Common myeloid progenitor, CD34-positive (primary cell): ENCODE data around the gene FUOM.

Experiments used
- CTCF ChIA-PET: fragments of 350-600 bp; sonication (Branson Sonifier 250); formaldehyde crosslinking; loops from one replicate; lab custom pipeline; 2021; ENCODE audit warnings: antibody characterized with exemption; lab: Charles Lee
- POLR2A ChIA-PET: fragments of 350-600 bp; sonication (Branson Sonifier 250); formaldehyde crosslinking; loops from one replicate; lab custom pipeline; 2021; ENCODE audit warnings: antibody characterized with exemption; lab: Charles Lee
- DNase-seq, 3 donors: peaks; one replicate each; pipeline versions ENCODE4 v3.0.0 to v3.0.0-alpha.2; 2013
- H3K27ac ChIP-seq, 2 experiments: 1 replicate in 1 of 2; 2 replicates in 1 of 2; pipeline ENCODE4 v1.7.0; 2013; ENCODE audit warnings: inconsistent platforms in 2 of 2, low read length in 2 of 2, mild to moderate bottlenecking in 2 of 2, low read depth in 1 of 2, moderate library complexity in 1 of 2; ENCODE audit not compliant: severe bottlenecking in 2 of 2, insufficient read depth in 1 of 2, poor library complexity in 1 of 2
- H3K27me3 ChIP-seq, 5 experiments: replicated peaks in 2 of 5; 1 replicate in 3 of 5; 2 replicates in 2 of 5; pipeline versions ENCODE4 v1.6.1 to v1.7.0; 2013; ENCODE audit warnings: low read length in 4 of 5, mild to moderate bottlenecking in 2 of 5, moderate library complexity in 2 of 5, inconsistent platforms in 1 of 5; ENCODE audit not compliant: insufficient read depth in 5 of 5, control insufficient read depth in 4 of 5
- H3K36me3 ChIP-seq, 4 experiments: 1 replicate in 2 of 4; 2 replicates in 2 of 4; pipeline versions ENCODE4 v1.6.1 to v1.7.0; 2013; ENCODE audit warnings: low read length in 3 of 4, control low read depth in 1 of 4, mild to moderate bottlenecking in 1 of 4; ENCODE audit not compliant: control insufficient read depth in 4 of 4, insufficient read depth in 4 of 4
- H3K4me1 ChIP-seq, 4 experiments: 1 replicate in 3 of 4; 2 replicates in 1 of 4; pipeline versions ENCODE4 v1.6.1 to v1.7.1; 2013; ENCODE audit warnings: low read length in 3 of 4, mild to moderate bottlenecking in 3 of 4, control low read depth in 1 of 4, inconsistent platforms in 1 of 4, moderate library complexity in 1 of 4; ENCODE audit not compliant: control insufficient read depth in 4 of 4, insufficient read depth in 4 of 4; ENCODE audit errors: control extremely low read depth in 1 of 4
- H3K4me3 ChIP-seq, 7 experiments: 1 replicate in 4 of 7; 2 replicates in 3 of 7; pipeline versions ENCODE4 v1.5.1 to v1.7.0; 2013; ENCODE audit warnings: mild to moderate bottlenecking in 7 of 7, low read length in 6 of 7, moderate library complexity in 6 of 7, inconsistent platforms in 2 of 7, low read depth in 2 of 7, control low read depth in 1 of 7; ENCODE audit not compliant: insufficient read depth in 4 of 7, control insufficient read depth in 1 of 7; ENCODE audit errors: extremely low read depth in 1 of 7
- H3K9me3 ChIP-seq, 5 experiments: 1 replicate in 4 of 5; 2 replicates in 1 of 5; pipeline versions ENCODE4 v1.6.1 to v1.7.1; 2013; ENCODE audit warnings: low read length in 4 of 5, mild to moderate bottlenecking in 2 of 5, inconsistent platforms in 1 of 5, low read depth in 1 of 5, moderate library complexity in 1 of 5; ENCODE audit not compliant: control insufficient read depth in 4 of 5, insufficient read depth in 2 of 5; ENCODE audit errors: control extremely low read depth in 1 of 5
- WGBS: methylation state at CpG from one replicate; pipeline ENCODE4 v1.1.5; 2013; ENCODE audit not compliant: insufficient coverage; 5-methylcytosine and 5-hydroxymethylcytosine counted together

The FUOM gene

GRCh38 chr10:133361773-133362441, 4.1 kb upstream of the FUOM start:
- ChIA-PET POLR2A (interaction anchor here (0.6 kb wide), 1 partner anchor 200 kb away, joined by 4 read pairs; no protein-coding TSS in a partner anchor), CTCF (interaction anchor here (0.9 to 2.4 kb wide), 5 partner anchors 9 to 33 kb away, joined by 3 to 12 read pairs (median 3); partner anchors contain the start of gene ECHS1)
- no peak for DNase-seq
- Histone ChIP-seq H3K4me3 (no peak overlapping the region), H3K4me1 (peaks cover 0 to 6% (median 4%) of the 10 kb centered on the region in 4 experiments), H3K27me3 (no peaks in the 10 kb centered on the region), H3K27ac (no peak overlapping the region), H3K9me3 (no peaks in the 10 kb centered on the region), H3K36me3 (peaks cover 7 to 43% (median 28%) of the 10 kb centered on the region in 4 experiments)
- 88% methylated on average over 15 of the region's 18 CpGs for WGBS

GRCh38 chr10:133361227-133361626, 3.4 kb upstream of the FUOM start:
- CTCF ChIA-PET = interaction anchor here (1.1 to 2.4 kb wide), 3 partner anchors 9 to 12 kb away, joined by 3 to 12 read pairs (median 5); partner anchors contain the start of gene ECHS1
- 96% methylated on average over 5 of the region's 5 CpGs for WGBS
- Histone ChIP-seq H3K27ac (no peak overlapping the region), H3K4me3 (no peak overlapping the region), H3K4me1 (peaks cover 0 to 12% (median 10%) of the 10 kb centered on the region in 4 experiments), H3K27me3 (no peaks in the 10 kb centered on the region), H3K36me3 (peaks cover 5 to 36% (median 22%) of the 10 kb centered on the region in 4 experiments), H3K9me3 (no peaks in the 10 kb centered on the region)
- DNase-seq = no peak
- POLR2A ChIA-PET = interaction anchor here (0.6 kb wide), 1 partner anchor 201 kb away, joined by 4 read pairs; no protein-coding TSS in a partner anchor

DNA sequence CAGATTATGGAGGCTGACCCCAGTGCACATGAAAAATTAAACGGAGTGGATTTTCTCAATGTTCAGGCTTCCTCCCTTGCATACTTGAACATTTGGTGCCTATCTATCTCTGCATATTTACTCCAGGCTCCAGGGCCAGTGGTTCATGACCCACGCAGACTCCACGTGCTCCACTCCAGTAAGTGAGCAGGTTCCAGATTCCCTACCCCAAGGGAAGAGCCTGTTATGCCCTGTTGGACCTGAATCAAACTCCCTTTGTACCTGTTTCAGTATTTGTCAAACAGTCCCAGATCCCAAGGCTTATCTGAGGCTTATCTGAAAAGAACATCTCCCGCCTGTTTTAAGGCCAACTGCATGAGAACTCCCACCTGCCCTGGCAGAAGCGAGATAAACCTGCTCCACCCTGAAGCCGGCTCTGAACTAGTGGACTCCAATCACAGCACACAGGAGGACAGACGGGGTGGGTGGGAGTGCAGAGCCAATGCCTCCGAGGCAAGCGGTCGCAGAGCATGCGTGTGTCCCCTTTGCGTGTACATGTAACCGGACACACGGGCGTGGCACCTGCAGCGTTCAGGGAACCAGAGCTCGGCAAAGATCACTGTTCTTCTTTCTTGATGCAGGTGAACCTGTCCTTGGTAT, 2.3 kb upstream of the FUOM start:
- ChIA-PET POLR2A (no interaction called here), CTCF (interaction anchor here (0.8 to 2.4 kb wide), 2 partner anchors 10 to 14 kb away, joined by 3 to 12 read pairs; no protein-coding TSS in a partner anchor)

DNA sequence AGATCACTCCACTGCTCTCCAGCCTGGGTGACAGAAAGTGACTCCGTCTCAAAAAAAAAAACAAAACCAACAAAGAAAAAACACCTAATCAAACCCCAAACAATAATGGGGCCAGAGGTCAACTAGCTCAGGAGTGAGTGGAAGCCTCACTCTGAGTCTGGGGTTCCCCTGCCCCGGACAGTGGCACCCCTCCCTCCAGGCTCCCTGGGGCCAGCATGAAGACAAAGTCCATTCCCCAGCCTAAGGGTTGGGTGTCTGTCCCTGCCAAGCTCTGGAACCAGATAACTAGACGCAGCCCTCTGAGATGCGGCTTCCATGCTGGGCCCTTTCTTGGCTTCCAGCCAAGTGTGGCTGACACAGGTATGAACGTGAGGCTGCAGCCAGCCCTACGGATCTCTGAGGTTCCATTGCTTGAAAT, 1.7 kb upstream of the FUOM start:
- H3K4me3 ChIP-seq = no peak overlapping the region
- ChIA-PET POLR2A (no interaction called here), CTCF (no interaction called here)
- H3K9me3 ChIP-seq = no peaks in the 10 kb centered on the region
- H3K27ac ChIP-seq = no peak overlapping the region
- H3K27me3 ChIP-seq = no peaks in the 10 kb centered on the region
- 67% methylated on average over 6 of the region's 6 CpGs for WGBS
- peaks cover 0 to 20% (median 10%) of the 10 kb centered on the region in 4 experiments for H3K36me3 ChIP-seq
- DNase-seq = no peak
- H3K4me1 ChIP-seq = peaks cover 0 to 14% (median 12%) of the 10 kb centered on the region in 4 experiments

More for the DNA sequence above, 2.3 kb upstream of the FUOM start:
- Histone ChIP-seq H3K4me3 (no peak overlapping the region), H3K9me3 (no peaks in the 10 kb centered on the region), H3K27me3 (no peaks in the 10 kb centered on the region), H3K27ac (no peak overlapping the region), H3K36me3 (peaks cover 2 to 25% (median 14%) of the 10 kb centered on the region in 4 experiments), H3K4me1 (peaks cover 0 to 14% (median 12%) of the 10 kb centered on the region in 4 experiments)
- no peak for DNase-seq
- 95% methylated on average over 17 of the region's 17 CpGs for WGBS

- H3K9me3 ChIP-seq = no peaks in the 10 kb centered on the region
- peaks cover 0 to 14% (median 12%) of the 10 kb centered on the region in 4 experiments for H3K4me1 ChIP-seq
- no peak for DNase-seq
- 85% methylated on average over 11 of the region's 11 CpGs for WGBS
- ChIA-PET POLR2A (no interaction called here), CTCF (interaction anchor here (1.2 kb wide), 1 partner anchor 29 kb away, joined by 4 read pairs; no protein-coding TSS in a partner anchor)
- H3K36me3 ChIP-seq = peaks cover 0 to 14% (median 7%) of the 10 kb centered on the region in 4 experiments
- no peak overlapping the region for H3K27ac ChIP-seq
- H3K27me3 ChIP-seq = no peaks in the 10 kb centered on the region
- no peak overlapping the region for H3K4me3 ChIP-seq
These were observed 1.1 kb upstream of the FUOM start for GRCh38 chr10:133358925-133359310.

- POLR2A ChIA-PET = interaction anchor here (1.0 kb wide), 1 partner anchor 22 kb away, joined by 6 read pairs; the partner anchor contains the start of gene CALY
- DNase-seq = no peak
- H3K4me1 ChIP-seq = peaks cover 0 to 14% (median 12%) of the 10 kb centered on the region in 4 experiments
- peaks cover 0 to 14% (median 7%) of the 10 kb centered on the region in 4 experiments for H3K36me3 ChIP-seq
- no peaks in the 10 kb centered on the region for H3K9me3 ChIP-seq
- no peak overlapping the region for H3K4me3 ChIP-seq
- 88% methylated on average over 27 of the region's 41 CpGs for WGBS
- H3K27ac ChIP-seq = no peak overlapping the region
- H3K27me3 ChIP-seq = no peaks in the 10 kb centered on the region
- CTCF ChIA-PET = interaction anchor here (1.2 kb wide), 1 partner anchor 29 kb away, joined by 4 read pairs; no protein-coding TSS in a partner anchor
These were observed 524 bp upstream of the FUOM start for GRCh38 chr10:133358162-133358924.
